CD4-positive, alpha-beta T cell (primary cell): Measurements from ENCODE around the gene DHRS13. TPM values are rescaled to one million over a fixed set of nuclear protein-coding genes. Genes with fewer than 3 reads are reported as not detected.

ENCODE experiments used
- ATAC-seq: fragments of 200-7000 bp; cut with Tn5 transposase; one replicate; pipeline ENCODE4 v1.10.0; 2022; ENCODE audit warnings: mild to moderate bottlenecking; ENCODE audit not compliant: poor library complexity
- CTCF ChIA-PET: fragments of 350-600 bp; sonication (Branson Sonifier 250); formaldehyde crosslinking; loops from one replicate; lab custom pipeline; 2021; ENCODE audit warnings: antibody characterized with exemption, inconsistent platforms; lab: Charles Lee
- POLR2A ChIA-PET: fragments of 350-600 bp; sonication (Branson Sonifier 250); formaldehyde crosslinking; loops from one replicate; lab custom pipeline; 2021; ENCODE audit warnings: antibody characterized with exemption, inconsistent platforms; lab: Charles Lee
- DNase-seq, 14 experiments: peaks; one replicate each; pipeline ENCODE4 v3.0.0-alpha.2; 2013 to 2020; ENCODE audit warnings: mixed read lengths in 2 of 14
- H3K27ac ChIP-seq, 2 donors: one replicate each; pipeline versions ENCODE4 v1.5.1 to v1.7.0; 2013; ENCODE audit warnings: low read length in 2 of 2, low read depth in 1 of 2, mild to moderate bottlenecking in 1 of 2
- H3K27me3 ChIP-seq, 2 experiments: 1 replicate in 1 of 2; 2 replicates in 1 of 2; pipeline versions ENCODE4 v1.6.1 to v1.7.0; 2013; ENCODE audit warnings: low read length in 2 of 2, control low read depth in 1 of 2, mild to moderate bottlenecking in 1 of 2, moderate library complexity in 1 of 2; ENCODE audit not compliant: insufficient read depth in 2 of 2, control insufficient read depth in 1 of 2
- H3K36me3 ChIP-seq: one replicate; pipeline ENCODE4 v1.6.1; 2013; ENCODE audit warnings: low read length, control low read depth; ENCODE audit not compliant: insufficient read depth
- H3K4me1 ChIP-seq: one replicate; pipeline ENCODE4 v1.6.1; 2013; ENCODE audit warnings: low read length, control low read depth; ENCODE audit not compliant: insufficient read depth
- H3K4me3 ChIP-seq: one replicate; pipeline ENCODE4 v1.5.1; 2013; ENCODE audit warnings: mild to moderate bottlenecking, low read length, moderate library complexity
- H3K9me3 ChIP-seq, 2 experiments: 1 replicate in 1 of 2; 2 replicates in 1 of 2; pipeline versions ENCODE4 v1.6.1 to v1.7.0; 2013; ENCODE audit warnings: low read length in 2 of 2, mild to moderate bottlenecking in 2 of 2, control low read depth in 1 of 2, moderate library complexity in 1 of 2; ENCODE audit not compliant: control insufficient read depth in 1 of 2, insufficient read depth in 1 of 2
- H3K27ac Mint-ChIP-seq: one replicate; pipeline ENCODE4 v1.8.0; 2020; ENCODE audit warnings: mixed read lengths
- H3K27me3 Mint-ChIP-seq: one replicate; pipeline ENCODE4 v1.8.0; 2021; ENCODE audit warnings: mixed read lengths
- H3K36me3 Mint-ChIP-seq: one replicate; pipeline ENCODE4 v1.8.0; 2021; ENCODE audit warnings: low read depth, mixed read lengths
- H3K4me1 Mint-ChIP-seq: one replicate; pipeline ENCODE4 v1.8.0; 2021; ENCODE audit warnings: low read depth, mixed read lengths
- H3K4me3 Mint-ChIP-seq: one replicate; pipeline ENCODE4 v1.8.0; 2020; ENCODE audit warnings: mild to moderate bottlenecking, mixed read lengths
- H3K9me3 Mint-ChIP-seq: one replicate; pipeline ENCODE4 v1.8.0; 2020; ENCODE audit warnings: mixed read lengths
- CTCF ChIP-seq: fragments of 200-600 bp; IDR thresholded peaks from one replicate; pipeline ENCODE4 v1.8.0; 2022; ENCODE audit warnings: antibody characterized with exemption, mild to moderate bottlenecking
- intact Hi-C, 2 experiments: fragments of 100-400 bp; cut with DNase I in 1 of 2; cut with micrococcal nuclease in 1 of 2; formaldehyde crosslinking; loops; one replicate each; pipeline versions ENCODE4 v1.15.1 to v1.9.0; 2023 to 2025; cut with DNase I, micrococcal nuclease
- total RNA-seq, 174 experiments: library from RNA in 2 of 174; stranded (reverse) in 2 of 174; gene quantifications; one replicate each; pipeline ENCODE4 v1.2.3 and lab custom pipeline; 2021 to 2026

DHRS13 gene
- total RNA-seq, 2 experiments from 2014 or later, result 33.5 to 34.3 TPM

GRCh38 chr17:28857905-28858800 lies 44.7 kb downstream of the DHRS13 start:
- H3K27me3 Mint-ChIP-seq, result no peaks in the 10 kb centered on the region
- Histone ChIP-seq H3K4me3 (no peak overlapping the region), H3K27me3 (no peaks in the 10 kb centered on the region), H3K27ac (no peak overlapping the region), H3K4me1 (peaks cover 18% of the 10 kb centered on the region), H3K36me3 (peaks cover 31% of the 10 kb centered on the region), H3K9me3 (no peaks in the 10 kb centered on the region)
- POLR2A ChIA-PET, result interaction anchor here (1.1 kb wide), 1 partner anchor 130 kb away, joined by 3 read pairs; no protein-coding TSS in a partner anchor
- CTCF ChIA-PET, result interaction anchor here (1.4 to 1.7 kb wide), 3 partner anchors 9 to 94 kb away, joined by 4 to 5 read pairs (median 5); partner anchors contain the start of gene DHRS13
- H3K36me3 Mint-ChIP-seq, result peaks cover 42% of the 10 kb centered on the region
- ATAC-seq, result no peak
- intact Hi-C loops, result loop anchor here in 1 of 2 experiments (2.0 to 5.0 kb wide), 3 partner anchors 39 to 94 kb away; partner anchors contain the start of genes FLOT2 and PHF12
- H3K27ac Mint-ChIP-seq, result no peak overlapping the region
- H3K4me1 Mint-ChIP-seq, result peaks cover 18% of the 10 kb centered on the region
- DNase-seq, result peak in 1 of 14 experiments; percentile 13
- peak overlapping the region; percentile 66 for H3K4me3 Mint-ChIP-seq
- no peak for TF ChIP-seq CTCF
- no peaks in the 10 kb centered on the region for H3K9me3 Mint-ChIP-seq

- Histone ChIP-seq H3K9me3 (no peaks in the 10 kb centered on the region), H3K4me3 (no peak overlapping the region), H3K36me3 (peaks cover 31% of the 10 kb centered on the region), H3K4me1 (peaks cover 15% of the 10 kb centered on the region), H3K27ac (no peak overlapping the region), H3K27me3 (no peaks in the 10 kb centered on the region)
- Mint-ChIP-seq H3K4me1 (peaks cover 18% of the 10 kb centered on the region), H3K27ac (no peak overlapping the region), H3K9me3 (no peaks in the 10 kb centered on the region), H3K4me3 (peak overlapping the region; percentile 91), H3K27me3 (no peaks in the 10 kb centered on the region), H3K36me3 (peaks cover 39% of the 10 kb centered on the region)
- TF ChIP-seq CTCF, result no peak
- POLR2A ChIA-PET, result interaction anchor here (1.6 to 2.5 kb wide), 2 partner anchors 15 to 42 kb away, joined by 6 to 8 read pairs; partner anchors contain the start of gene FLOT2
- ATAC-seq, result no peak
- intact Hi-C loops, result loop anchor here in 1 of 2 experiments (2.0 to 5.0 kb wide), 3 partner anchors 41 to 96 kb away; partner anchors contain the start of genes FLOT2 and PHF12
- DNase-seq, result no peak
- CTCF ChIA-PET, result interaction anchor here (1.0 to 2.4 kb wide), 3 partner anchors 13 to 92 kb away, joined by 3 to 7 read pairs (median 5); partner anchors contain the start of genes DHRS13 and FAM222B
These were observed 46.8 kb downstream of the DHRS13 start for GRCh38 chr17:28856028-28856574.

GRCh38 chr17:28855336-28855679 lies 47.6 kb downstream of the DHRS13 start:
- peak overlapping the region; percentile 78 for H3K27ac Mint-ChIP-seq
- no peak for TF ChIP-seq CTCF
- H3K4me3 Mint-ChIP-seq, result peak overlapping the region; percentile 91
- CTCF ChIA-PET, result interaction anchor here (0.6 to 2.4 kb wide), 3 partner anchors 12 to 47 kb away, joined by 3 to 7 read pairs (median 5); partner anchors contain the start of genes DHRS13 and FAM222B
- intact Hi-C loops, result loop anchor here (2.0 to 5.0 kb wide), 3 partner anchors 43 to 97 kb away; partner anchors contain the start of genes DHRS13 (in 2 of the 2) and PHF12 (in 1 of the 2)
- POLR2A ChIA-PET, result interaction anchor here (1.0 to 2.5 kb wide), 4 partner anchors 13 to 94 kb away, joined by 5 to 8 read pairs (median 6); partner anchors contain the start of genes FAM222B and FLOT2
- H3K9me3 Mint-ChIP-seq, result no peaks in the 10 kb centered on the region
- H3K27ac ChIP-seq, result peak overlapping the region; percentile 39 to 65
- peaks cover 31% of the 10 kb centered on the region for H3K36me3 Mint-ChIP-seq
- no peak for ATAC-seq
- H3K27me3 ChIP-seq, result no peaks in the 10 kb centered on the region
- H3K36me3 ChIP-seq, result peaks cover 25% of the 10 kb centered on the region
- peak overlapping the region; percentile 96 for H3K4me3 ChIP-seq
- no peaks in the 10 kb centered on the region for H3K27me3 Mint-ChIP-seq
- peaks cover 15% of the 10 kb centered on the region for H3K4me1 ChIP-seq
- no peaks in the 10 kb centered on the region for H3K9me3 ChIP-seq
- no peak for DNase-seq
- H3K4me1 Mint-ChIP-seq, result peaks cover 18% of the 10 kb centered on the region
